ENCODE results near the gene JARID2. TPM values are rescaled to one million over a fixed set of nuclear protein-coding genes. Genes with fewer than 3 reads are reported as not detected.

Gene JARID2
- total and polyA plus RNA-seq, 10 of the 15 experiments (the other 5 are each of a cell fraction or from before 2014, with no cell fraction given) = 4.2 to 21.6 (median 11.7) TPM

GRCh38 chr6:15313367-15313766 lies 67.5 kb downstream of the JARID2 start:
- H3K4me3 ChIP-seq = peak overlapping the region; percentile 44; the same call in 1 of the 2 replicates
- FAIRE-seq = no peak
- BruUV-seq (replicated peaks) = no TSS peak
- ChIA-PET POLR2A (interaction anchor here (1.0 to 1.1 kb wide), 2 partner anchors 9 kb away, joined by 3 to 4 read pairs; no protein-coding TSS in a partner anchor), RAD21 (ENCODE audit: unreplicated experiment) (interaction anchor here (0.9 to 1.3 kb wide), 3 partner anchors 13 to 59 kb away, joined by 3 to 5 read pairs (median 4); no protein-coding TSS in a partner anchor), CTCF (interaction anchor here (0.9 kb wide), 1 partner anchor 108 kb away, joined by 3 read pairs; no protein-coding TSS in a partner anchor), SMC1A (ENCODE audit: uncharacterized antibody, unreplicated experiment) (interaction anchor here (1.0 to 20.9 kb wide), 8 partner anchors 9 to 75 kb away, joined by 3 to 301 read pairs (median 5); no protein-coding TSS in a partner anchor)
- no peak for DNase-seq (ENCODE audit: low read depth, low spot score)
- no peak overlapping the region; the same call in 1 of the 2 replicates for H2AFZ ChIP-seq (ENCODE audit: control insufficient read depth, low read depth, low read length)
- peaks cover 97% of the 10 kb centered on the region for H3K79me2 ChIP-seq (ENCODE audit: control insufficient read depth, insufficient read depth, low read length)
- TF ChIP-seq SPI1 (IDR thresholded peaks at IDR 0.05; ENCODE audit: borderline replicate concordance, insufficient read depth, low read depth, low read length) (0 out of 2 replicates have a peak, but pooled peaks have one; percentile 1), NR2C1 (IDR thresholded peaks at IDR 0.05) (no peak), RELB (IDR thresholded peaks at IDR 0.05; ENCODE audit: low read depth) (0 out of 2 replicates have a peak, but pooled peaks have one; percentile 19), POLR2A (IDR thresholded peaks at IDR 0.05; ENCODE audit: low read depth, low read length) (peak; percentile 52), POU2F2 (IDR thresholded peaks at IDR 0.05; ENCODE audit: borderline replicate concordance, low read depth, low read length) (peak; percentile 82; the same call in 2 of the 3 replicates), SIN3A (IDR thresholded peaks at IDR 0.05; ENCODE audit: low read depth, low read length) (no peak), SMARCA5 (IDR thresholded peaks at IDR 0.05) (no peak), ZNF274 (IDR thresholded peaks at IDR 0.05; ENCODE audit: insufficient read depth, insufficient read length) (no peak), POLR2AphosphoS5 (IDR thresholded peaks at IDR 0.05; ENCODE audit: low read length) (peak; percentile 70)
- TF ChIP-seq, protein P1, sequence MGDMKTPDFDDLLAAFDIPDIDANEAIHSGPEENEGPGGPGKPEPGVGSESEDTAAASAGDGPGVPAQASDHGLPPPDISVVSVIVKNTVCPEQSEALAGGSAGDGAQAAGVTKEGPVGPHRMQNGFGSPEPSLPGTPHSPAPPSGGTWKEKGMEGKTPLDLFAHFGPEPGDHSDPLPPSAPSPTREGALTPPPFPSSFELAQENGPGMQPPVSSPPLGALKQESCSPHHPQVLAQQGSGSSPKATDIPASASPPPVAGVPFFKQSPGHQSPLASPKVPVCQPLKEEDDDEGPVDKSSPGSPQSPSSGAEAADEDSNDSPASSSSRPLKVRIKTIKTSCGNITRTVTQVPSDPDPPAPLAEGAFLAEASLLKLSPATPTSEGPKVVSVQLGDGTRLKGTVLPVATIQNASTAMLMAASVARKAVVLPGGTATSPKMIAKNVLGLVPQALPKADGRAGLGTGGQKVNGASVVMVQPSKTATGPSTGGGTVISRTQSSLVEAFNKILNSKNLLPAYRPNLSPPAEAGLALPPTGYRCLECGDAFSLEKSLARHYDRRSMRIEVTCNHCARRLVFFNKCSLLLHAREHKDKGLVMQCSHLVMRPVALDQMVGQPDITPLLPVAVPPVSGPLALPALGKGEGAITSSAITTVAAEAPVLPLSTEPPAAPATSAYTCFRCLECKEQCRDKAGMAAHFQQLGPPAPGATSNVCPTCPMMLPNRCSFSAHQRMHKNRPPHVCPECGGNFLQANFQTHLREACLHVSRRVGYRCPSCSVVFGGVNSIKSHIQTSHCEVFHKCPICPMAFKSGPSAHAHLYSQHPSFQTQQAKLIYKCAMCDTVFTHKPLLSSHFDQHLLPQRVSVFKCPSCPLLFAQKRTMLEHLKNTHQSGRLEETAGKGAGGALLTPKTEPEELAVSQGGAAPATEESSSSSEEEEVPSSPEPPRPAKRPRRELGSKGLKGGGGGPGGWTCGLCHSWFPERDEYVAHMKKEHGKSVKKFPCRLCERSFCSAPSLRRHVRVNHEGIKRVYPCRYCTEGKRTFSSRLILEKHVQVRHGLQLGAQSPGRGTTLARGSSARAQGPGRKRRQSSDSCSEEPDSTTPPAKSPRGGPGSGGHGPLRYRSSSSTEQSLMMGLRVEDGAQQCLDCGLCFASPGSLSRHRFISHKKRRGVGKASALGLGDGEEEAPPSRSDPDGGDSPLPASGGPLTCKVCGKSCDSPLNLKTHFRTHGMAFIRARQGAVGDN (IDR thresholded peaks at IDR 0.05) = 0 out of 2 replicates have a peak, but pooled peaks have one; percentile 9
- in situ Hi-C loops (cut with MboI) = no loop called here
- peak overlapping the region; percentile 67 for H3K9ac ChIP-seq (ENCODE audit: control insufficient read depth, insufficient read depth, low read length)
- peak; percentile 55 for ATAC-seq
- H3K9me3 ChIP-seq (replicated peaks; ENCODE audit: control insufficient read depth, insufficient read depth, low read length) = no peaks in the 10 kb centered on the region; the same call in 2 of the 3 replicates
- H4K20me1 ChIP-seq (ENCODE audit: control insufficient read depth, insufficient read depth) = no peaks in the 10 kb centered on the region
- WGBS (ENCODE audit: insufficient coverage, insufficient replicate concordance, low lambda C conversion rate, missing lambda C conversion rate) = 65% methylated on average over 5 of the region's 5 CpGs
- no peaks in the 10 kb centered on the region for H3K27me3 ChIP-seq (replicated peaks in 1 of 2; ENCODE audit: control insufficient read depth in 2 of 2, insufficient read depth in 2 of 2, low read length in 1 of 2)
- H3K27ac ChIP-seq (ENCODE audit: control insufficient read depth, insufficient read depth) = peak overlapping the region; percentile 86
- intact Hi-C loops (cut with micrococcal nuclease; ENCODE audit: unreplicated experiment) = no loop called here
- peaks cover 70% of the 10 kb centered on the region for H3K4me1 ChIP-seq (ENCODE audit: control insufficient read depth, insufficient read depth, low read length)
- peak overlapping the region; percentile 99 for H3K4me2 ChIP-seq (ENCODE audit: control insufficient read depth, insufficient read depth)
- peaks cover 0 to 3% of the 10 kb centered on the region in 2 experiments; a peak in 1 of 4 replicates for H3K36me3 ChIP-seq (ENCODE audit: control insufficient read depth in 2 of 2, insufficient read depth in 2 of 2, low read length in 1 of 2)
